HEK293T (cell line): ENCODE results near the gene SYNPO2.

Source experiments
- BHLHE40 ChIP-seq: fragments of 450-650 bp; IDR thresholded peaks from 2 replicates; pipeline ENCODE4 v1.6.1; 2016; ENCODE audit warnings: mild to moderate bottlenecking, moderate library complexity, borderline replicate concordance
- FOXA1 ChIP-seq: fragments of 450-650 bp; IDR thresholded peaks from 2 replicates; pipeline ENCODE4 v1.6.1; 2016; ENCODE audit warnings: mild to moderate bottlenecking
- FOXM1 ChIP-seq: fragments of 450-650 bp; IDR thresholded peaks from 2 replicates; pipeline ENCODE4 v1.6.1; 2017; ENCODE audit warnings: mild to moderate bottlenecking, borderline replicate concordance
- HDGF ChIP-seq: fragments of 450-650 bp; IDR thresholded peaks from 2 replicates; pipeline ENCODE4 v1.6.1; 2017; ENCODE audit warnings: antibody characterized with exemption, borderline replicate concordance
- L3MBTL2 ChIP-seq: fragments of 450-650 bp; conservative IDR thresholded peaks from 2 replicates; pipeline ENCODE4 v1.6.1; 2016; ENCODE audit warnings: mild to moderate bottlenecking
- LEF1 ChIP-seq: fragments of 450-650 bp; IDR thresholded peaks from 2 replicates; pipeline ENCODE4 v1.6.1; 2017; ENCODE audit warnings: mild to moderate bottlenecking, borderline replicate concordance
- NFRKB ChIP-seq: fragments of 450-650 bp; IDR thresholded peaks from 2 replicates; pipeline ENCODE4 v1.6.1; 2016; ENCODE audit warnings: mild to moderate bottlenecking, moderate library complexity
- SP1 ChIP-seq: fragments of 450-650 bp; IDR thresholded peaks from 2 replicates; pipeline ENCODE4 v1.6.1; 2017
- ZNF384 ChIP-seq: fragments of 450-650 bp; IDR thresholded peaks from 2 replicates; pipeline ENCODE4 v1.6.1; 2016

DNA sequence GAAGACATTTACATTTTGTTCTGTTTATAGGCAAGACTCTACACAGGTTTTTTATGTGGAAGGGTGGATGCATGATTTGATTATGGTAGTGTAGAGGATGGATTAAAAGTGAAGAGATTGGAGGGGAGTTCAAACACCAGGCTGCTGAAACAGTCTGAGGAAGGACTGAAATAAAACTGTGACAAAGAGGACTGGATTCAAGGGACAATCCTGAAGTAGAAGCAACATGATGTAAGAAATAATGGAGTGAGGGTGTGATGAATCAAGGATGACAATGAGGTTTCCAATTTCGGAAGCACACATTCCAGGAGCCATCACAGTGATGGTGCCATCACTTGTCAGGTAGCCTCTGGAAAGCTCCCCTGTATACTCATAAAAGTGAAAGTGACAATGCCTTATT is 103.5 kb downstream of the SYNPO2 start:
- TF ChIP-seq FOXM1 (no peak), BHLHE40 (no peak), L3MBTL2 (no peak), LEF1 (no peak), NFRKB (no peak), HDGF (no peak), FOXA1 (no peak), SP1 (no peak), ZNF384 (no peak)
